ENCODE results near the gene ZNF292. TPM values are rescaled to one million over a fixed set of nuclear protein-coding genes. Genes with fewer than 3 reads are reported as not detected.

Gene ZNF292
- total RNA-seq, 4 donors from 2014 or later: 16.5 to 38.9 (median 17.3) TPM

DNA sequence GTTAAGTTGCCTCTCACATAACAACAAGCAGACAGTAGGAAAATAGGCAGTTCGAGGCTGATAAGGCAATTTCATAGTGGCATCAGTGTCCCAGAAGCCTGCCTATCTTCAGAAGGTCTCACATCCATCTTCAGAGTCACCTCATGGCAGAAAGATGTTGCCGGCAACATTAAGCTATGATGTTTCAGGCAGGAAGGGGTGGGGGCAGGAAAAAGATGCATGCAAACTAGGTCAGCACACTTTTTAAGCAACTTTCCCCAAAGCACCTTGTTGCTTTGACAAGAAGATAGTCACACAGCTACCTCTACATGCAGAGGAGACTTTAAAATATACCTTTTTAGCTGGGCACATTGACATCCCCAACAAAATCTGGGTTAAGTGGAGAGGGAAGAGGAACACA is 123.8 kb downstream of the ZNF292 start:
- Histone ChIP-seq H3K36me3 (no peaks in the 10 kb centered on the region), H3K4me3 (no peak overlapping the region), H3K27ac (no peak overlapping the region), H3K9me3 (no peaks in the 10 kb centered on the region), H3K4me1 (peaks cover 0 to 9% (median 0%) of the 10 kb centered on the region in 3 donors), H3K27me3 (no peaks in the 10 kb centered on the region)
- 54 to 59% methylated on average over 2 of the region's 2 CpGs for WGBS, 2 donors
- intact Hi-C loops (cut with DNase I): no loop called here
- no peak for TF ChIP-seq POLR2A (IDR thresholded peaks at IDR 0.05)
- DNase-seq: no peak

DNA sequence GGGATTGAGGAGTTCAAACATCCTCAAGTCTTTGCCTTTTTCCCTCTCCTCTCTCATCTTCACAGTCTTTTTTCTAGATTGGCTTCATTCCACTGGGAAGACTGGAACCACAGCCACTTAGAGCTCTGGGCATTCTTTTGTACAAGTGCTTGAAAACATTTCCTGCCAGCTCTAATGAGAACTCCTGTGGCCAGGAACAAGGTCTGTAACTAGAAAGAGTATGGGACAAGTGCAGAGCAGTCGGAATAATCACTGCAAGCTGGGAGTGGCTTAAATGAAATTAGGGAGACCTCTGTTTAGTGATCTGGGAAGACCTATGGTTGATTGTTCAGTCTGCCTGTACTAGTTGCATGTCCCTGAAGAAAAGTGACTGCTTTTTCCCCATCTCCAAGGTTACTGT is 126.1 kb downstream of the ZNF292 start:
- intact Hi-C loops (cut with DNase I): no loop called here
- Histone ChIP-seq H3K9me3 (no peaks in the 10 kb centered on the region), H3K36me3 (no peaks in the 10 kb centered on the region), H3K4me1 (no peaks in the 10 kb centered on the region), H3K27me3 (peaks cover 0 to 7% (median 0%) of the 10 kb centered on the region in 4 donors), H3K4me3 (no peak overlapping the region), H3K27ac (no peak overlapping the region)
- WGBS, 2 donors: 71 to 91% methylated on average over 1 of the region's 1 CpG
- DNase-seq: no peak
- TF ChIP-seq POLR2A (IDR thresholded peaks at IDR 0.05): no peak
- TF ChIP-seq, protein P1, sequence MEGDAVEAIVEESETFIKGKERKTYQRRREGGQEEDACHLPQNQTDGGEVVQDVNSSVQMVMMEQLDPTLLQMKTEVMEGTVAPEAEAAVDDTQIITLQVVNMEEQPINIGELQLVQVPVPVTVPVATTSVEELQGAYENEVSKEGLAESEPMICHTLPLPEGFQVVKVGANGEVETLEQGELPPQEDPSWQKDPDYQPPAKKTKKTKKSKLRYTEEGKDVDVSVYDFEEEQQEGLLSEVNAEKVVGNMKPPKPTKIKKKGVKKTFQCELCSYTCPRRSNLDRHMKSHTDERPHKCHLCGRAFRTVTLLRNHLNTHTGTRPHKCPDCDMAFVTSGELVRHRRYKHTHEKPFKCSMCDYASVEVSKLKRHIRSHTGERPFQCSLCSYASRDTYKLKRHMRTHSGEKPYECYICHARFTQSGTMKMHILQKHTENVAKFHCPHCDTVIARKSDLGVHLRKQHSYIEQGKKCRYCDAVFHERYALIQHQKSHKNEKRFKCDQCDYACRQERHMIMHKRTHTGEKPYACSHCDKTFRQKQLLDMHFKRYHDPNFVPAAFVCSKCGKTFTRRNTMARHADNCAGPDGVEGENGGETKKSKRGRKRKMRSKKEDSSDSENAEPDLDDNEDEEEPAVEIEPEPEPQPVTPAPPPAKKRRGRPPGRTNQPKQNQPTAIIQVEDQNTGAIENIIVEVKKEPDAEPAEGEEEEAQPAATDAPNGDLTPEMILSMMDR (IDR thresholded peaks at IDR 0.05): no peak

DNA sequence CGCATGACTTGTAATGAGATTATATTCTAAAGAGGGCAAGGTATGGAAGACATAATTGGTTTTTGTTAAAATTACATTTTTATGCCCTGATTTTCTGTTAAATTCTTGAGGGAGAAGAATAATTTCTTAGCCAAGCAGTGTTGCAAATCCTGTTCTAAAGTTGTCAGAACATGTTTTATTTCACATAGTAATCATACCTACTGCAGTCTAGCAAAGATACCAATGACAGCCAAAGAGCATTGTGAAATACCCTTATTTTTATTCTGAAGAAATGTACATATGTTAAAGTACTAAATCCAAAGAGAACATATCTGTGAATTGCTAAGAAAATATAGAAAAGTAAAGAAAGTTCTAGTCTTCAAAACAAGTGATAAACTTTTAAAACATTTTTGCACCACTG is 127.4 kb downstream of the ZNF292 start:
- 55 to 57% methylated on average over 1 of the region's 1 CpG for WGBS, 2 donors
- no peaks in the 10 kb centered on the region for H3K36me3 ChIP-seq
- no peak overlapping the region for H3K4me3 ChIP-seq
- DNase-seq: no peak
- no peak for TF ChIP-seq POLR2A (IDR thresholded peaks at IDR 0.05)
- TF ChIP-seq, protein P1 (IDR thresholded peaks at IDR 0.05): no peak
- no peaks in the 10 kb centered on the region for H3K4me1 ChIP-seq
- no peak overlapping the region for H3K27ac ChIP-seq
- peaks cover 0 to 7% (median 0%) of the 10 kb centered on the region in 4 donors for H3K27me3 ChIP-seq
- intact Hi-C loops (cut with DNase I): no loop called here
- H3K9me3 ChIP-seq: no peaks in the 10 kb centered on the region

DNA sequence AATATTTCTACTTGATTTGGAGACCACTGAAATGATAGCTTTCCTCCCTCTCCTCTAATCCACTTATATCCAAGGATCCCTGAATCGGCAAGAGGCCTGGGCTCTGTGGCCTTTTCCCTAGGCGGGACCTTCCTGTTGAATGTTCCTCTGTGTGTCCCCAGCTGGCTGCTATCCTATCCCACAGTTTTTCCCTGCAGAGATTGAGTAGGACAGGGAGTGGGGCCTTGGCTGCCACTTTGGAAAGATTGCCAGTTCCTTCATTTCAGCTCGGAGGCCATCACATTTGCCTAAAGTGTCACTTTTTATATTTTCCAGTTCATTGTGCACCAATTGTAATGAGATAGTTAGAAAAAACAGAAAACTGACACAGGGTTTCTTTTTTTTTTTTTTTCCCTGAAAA is 128.1 kb downstream of the ZNF292 start:
- TF ChIP-seq, protein P1 (IDR thresholded peaks at IDR 0.05): no peak
- TF ChIP-seq POLR2A (IDR thresholded peaks at IDR 0.05): no peak
- H3K27ac ChIP-seq: no peak overlapping the region
- 74 to 87% methylated on average over 3 of the region's 3 CpGs for WGBS, 2 donors
- H3K9me3 ChIP-seq: no peaks in the 10 kb centered on the region
- intact Hi-C loops (cut with DNase I): no loop called here
- no peak for DNase-seq
- H3K4me3 ChIP-seq: no peak overlapping the region
- H3K4me1 ChIP-seq: no peaks in the 10 kb centered on the region
- H3K27me3 ChIP-seq: peaks cover 0 to 8% (median 0%) of the 10 kb centered on the region in 4 donors
- H3K36me3 ChIP-seq: no peaks in the 10 kb centered on the region

DNA sequence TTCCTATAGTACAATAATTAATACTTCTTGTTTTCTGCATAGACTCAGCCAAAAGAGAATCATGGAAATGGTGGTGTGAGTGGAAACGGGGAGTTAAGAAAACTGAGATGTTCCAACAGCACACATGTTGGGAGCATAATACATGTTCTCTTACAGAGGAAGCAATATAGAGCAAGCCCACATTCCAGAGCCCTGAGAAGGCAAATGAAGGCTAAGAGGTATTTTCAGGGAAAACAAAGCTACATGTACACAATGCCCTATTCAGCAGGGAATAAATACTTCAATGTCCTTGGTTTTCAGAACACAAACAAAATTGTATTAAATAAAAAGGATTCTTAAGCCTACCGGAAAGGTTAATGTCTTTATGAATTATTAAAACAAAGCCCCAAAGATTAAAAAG is 131.9 kb downstream of the ZNF292 start:
- H3K9me3 ChIP-seq: no peaks in the 10 kb centered on the region
- intact Hi-C loops (cut with DNase I): no loop called here
- no peak overlapping the region for H3K4me3 ChIP-seq
- H3K27me3 ChIP-seq: peaks cover 0 to 13% (median 0%) of the 10 kb centered on the region in 4 donors
- H3K36me3 ChIP-seq: no peaks in the 10 kb centered on the region
- no peak overlapping the region for H3K27ac ChIP-seq
- WGBS, 2 donors: 78 to 82% methylated on average over 2 of the region's 2 CpGs
- H3K4me1 ChIP-seq: no peaks in the 10 kb centered on the region
- TF ChIP-seq, protein P1 (IDR thresholded peaks at IDR 0.05): no peak
- no peak for TF ChIP-seq POLR2A (IDR thresholded peaks at IDR 0.05)
- DNase-seq: no peak

DNA sequence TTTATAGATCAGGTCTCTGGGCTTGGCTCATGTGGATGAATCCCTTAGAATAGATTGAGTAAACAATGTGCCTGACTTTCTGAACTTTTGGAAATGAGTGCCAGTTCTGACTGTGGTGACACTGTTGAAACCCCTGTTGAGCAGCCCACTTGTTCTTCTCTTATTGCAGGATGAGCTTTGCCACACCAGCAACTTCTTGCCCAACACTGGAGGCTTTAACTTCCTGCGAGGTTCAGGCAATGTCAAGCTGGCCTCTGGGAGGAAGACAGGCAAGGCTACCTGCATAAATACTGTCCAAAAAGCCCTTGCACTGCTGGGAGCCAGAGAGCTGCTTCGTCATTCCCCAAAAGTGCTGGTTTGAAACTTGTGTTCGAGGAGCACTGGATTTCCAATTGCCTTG is 134.2 kb downstream of the ZNF292 start:
- Histone ChIP-seq H3K4me1 (no peaks in the 10 kb centered on the region), H3K27me3 (peaks cover 0 to 13% (median 0%) of the 10 kb centered on the region in 4 donors), H3K27ac (no peak overlapping the region), H3K4me3 (no peak overlapping the region), H3K9me3 (no peaks in the 10 kb centered on the region), H3K36me3 (no peaks in the 10 kb centered on the region)
- no peak for DNase-seq
- intact Hi-C loops (cut with DNase I): no loop called here
- TF ChIP-seq, protein P1 (IDR thresholded peaks at IDR 0.05): no peak
- TF ChIP-seq POLR2A (IDR thresholded peaks at IDR 0.05): no peak
- WGBS, 2 donors: 84 to 89% methylated on average over 3 of the region's 3 CpGs

All from esophagus squamous epithelium (tissue), 5 donors.